ENCODE data around the gene INSR.

Gene INSR

GRCh38 chr19:7124782-7125181 is 169.4 kb downstream of the INSR start:
- Histone ChIP-seq H3K36me3 (ENCODE audit: insufficient read depth, low read length) (peaks cover 7% of the 10 kb centered on the region; the same call in 1 of the 2 replicates), H3K4me1 (ENCODE audit: insufficient read depth, low read length) (no peaks in the 10 kb centered on the region), H3K9me3 (ENCODE audit: control insufficient read depth, insufficient read depth, low read length) (peaks cover 8% of the 10 kb centered on the region; the same call in 1 of the 2 replicates), H3K9ac (ENCODE audit: low read depth, low read length) (no peak overlapping the region)

- Histone ChIP-seq H3K9me3 (ENCODE audit: control insufficient read depth, insufficient read depth, low read length) (peaks cover 8% of the 10 kb centered on the region; the same call in 1 of the 2 replicates), H3K9ac (ENCODE audit: low read depth, low read length) (no peak overlapping the region), H3K36me3 (ENCODE audit: insufficient read depth, low read length) (peaks cover 7% of the 10 kb centered on the region; the same call in 1 of the 2 replicates), H3K4me1 (ENCODE audit: insufficient read depth, low read length) (no peaks in the 10 kb centered on the region)
Measured at GRCh38 chr19:7122701-7123100, 171.5 kb downstream of the INSR start.

GRCh38 chr19:7120499-7120898 is 173.7 kb downstream of the INSR start:
- peaks cover 3% of the 10 kb centered on the region; the same call in 1 of the 2 replicates for H3K36me3 ChIP-seq (ENCODE audit: insufficient read depth, low read length)
- H3K4me1 ChIP-seq (ENCODE audit: insufficient read depth, low read length): no peaks in the 10 kb centered on the region
- peaks cover 3% of the 10 kb centered on the region; the same call in 1 of the 2 replicates for H3K9me3 ChIP-seq (ENCODE audit: control insufficient read depth, insufficient read depth, low read length)
- no peak overlapping the region for H3K9ac ChIP-seq (ENCODE audit: low read depth, low read length)

- H3K4me1 ChIP-seq (ENCODE audit: insufficient read depth, low read length): no peaks in the 10 kb centered on the region
- no peaks in the 10 kb centered on the region for H3K36me3 ChIP-seq (ENCODE audit: insufficient read depth, low read length)
- H3K9ac ChIP-seq (ENCODE audit: low read depth, low read length): no peak overlapping the region
- no peaks in the 10 kb centered on the region for H3K9me3 ChIP-seq (ENCODE audit: control insufficient read depth, insufficient read depth, low read length)
Measured at GRCh38 chr19:7119582-7119981, 174.6 kb downstream of the INSR start.

GRCh38 chr19:7117248-7117647 is 177.0 kb downstream of the INSR start:
- Histone ChIP-seq H3K9ac (ENCODE audit: low read depth, low read length) (no peak overlapping the region), H3K9me3 (ENCODE audit: control insufficient read depth, insufficient read depth, low read length) (no peaks in the 10 kb centered on the region), H3K36me3 (ENCODE audit: insufficient read depth, low read length) (no peaks in the 10 kb centered on the region), H3K4me1 (ENCODE audit: insufficient read depth, low read length) (no peaks in the 10 kb centered on the region)

GRCh38 chr19:7115721-7116120 is 178.5 kb downstream of the INSR start:
- no peak overlapping the region for H3K9ac ChIP-seq (ENCODE audit: low read depth, low read length)
- no peaks in the 10 kb centered on the region for H3K36me3 ChIP-seq (ENCODE audit: insufficient read depth, low read length)
- H3K4me1 ChIP-seq (ENCODE audit: insufficient read depth, low read length): no peaks in the 10 kb centered on the region
- H3K9me3 ChIP-seq (ENCODE audit: control insufficient read depth, insufficient read depth, low read length): no peaks in the 10 kb centered on the region

- Histone ChIP-seq H3K4me1 (ENCODE audit: insufficient read depth, low read length) (no peaks in the 10 kb centered on the region), H3K9ac (ENCODE audit: low read depth, low read length) (no peak overlapping the region), H3K36me3 (ENCODE audit: insufficient read depth, low read length) (no peaks in the 10 kb centered on the region), H3K9me3 (ENCODE audit: control insufficient read depth, insufficient read depth, low read length) (0 out of 2 replicates have a peak, but pooled peaks cover 4% of the 10 kb centered on the region)
Measured at GRCh38 chr19:7113233-7113632, 181.0 kb downstream of the INSR start.

GRCh38 chr19:7112675-7113074 is 181.5 kb downstream of the INSR start:
- Histone ChIP-seq H3K9me3 (ENCODE audit: control insufficient read depth, insufficient read depth, low read length) (0 out of 2 replicates have a peak, but pooled peaks cover 4% of the 10 kb centered on the region), H3K4me1 (ENCODE audit: insufficient read depth, low read length) (no peaks in the 10 kb centered on the region), H3K36me3 (ENCODE audit: insufficient read depth, low read length) (no peaks in the 10 kb centered on the region), H3K9ac (ENCODE audit: low read depth, low read length) (no peak overlapping the region)

- no peaks in the 10 kb centered on the region for H3K4me1 ChIP-seq (ENCODE audit: insufficient read depth, low read length)
- 0 out of 2 replicates have a peak, but pooled peaks cover 4% of the 10 kb centered on the region for H3K9me3 ChIP-seq (ENCODE audit: control insufficient read depth, insufficient read depth, low read length)
- no peak overlapping the region for H3K9ac ChIP-seq (ENCODE audit: low read depth, low read length)
- H3K36me3 ChIP-seq (ENCODE audit: insufficient read depth, low read length): no peaks in the 10 kb centered on the region
Measured at GRCh38 chr19:7109678-7110289, 184.4 kb downstream of the INSR start.

GRCh38 chr19:7106711-7107657 is 187.2 kb downstream of the INSR start:
- H3K9ac ChIP-seq (ENCODE audit: low read depth, low read length): no peak overlapping the region
- H3K36me3 ChIP-seq (ENCODE audit: insufficient read depth, low read length): no peaks in the 10 kb centered on the region
- H3K9me3 ChIP-seq (ENCODE audit: control insufficient read depth, insufficient read depth, low read length): 0 out of 2 replicates have a peak, but pooled peaks cover 4% of the 10 kb centered on the region
- no peaks in the 10 kb centered on the region for H3K4me1 ChIP-seq (ENCODE audit: insufficient read depth, low read length)

- Histone ChIP-seq H3K9me3 (ENCODE audit: control insufficient read depth, insufficient read depth, low read length) (0 out of 2 replicates have a peak, but pooled peaks cover 4% of the 10 kb centered on the region), H3K9ac (ENCODE audit: low read depth, low read length) (no peak overlapping the region), H3K4me1 (ENCODE audit: insufficient read depth, low read length) (no peaks in the 10 kb centered on the region), H3K36me3 (ENCODE audit: insufficient read depth, low read length) (no peaks in the 10 kb centered on the region)
Measured at GRCh38 chr19:7104747-7105447, 189.3 kb downstream of the INSR start.

- Histone ChIP-seq H3K36me3 (ENCODE audit: insufficient read depth, low read length) (no peaks in the 10 kb centered on the region), H3K9ac (ENCODE audit: low read depth, low read length) (no peak overlapping the region), H3K9me3 (ENCODE audit: control insufficient read depth, insufficient read depth, low read length) (peaks cover 4% of the 10 kb centered on the region; the same call in 1 of the 2 replicates), H3K4me1 (ENCODE audit: insufficient read depth, low read length) (no peaks in the 10 kb centered on the region)
Measured at GRCh38 chr19:7101498-7102253, 192.5 kb downstream of the INSR start.

GRCh38 chr19:7099597-7099921 is 194.7 kb downstream of the INSR start:
- H3K9me3 ChIP-seq (ENCODE audit: control insufficient read depth, insufficient read depth, low read length): peaks cover 4% of the 10 kb centered on the region; the same call in 1 of the 2 replicates
- peak overlapping the region; percentile 94; the same call in 1 of the 2 replicates for H3K9ac ChIP-seq (ENCODE audit: low read depth, low read length)
- H3K36me3 ChIP-seq (ENCODE audit: insufficient read depth, low read length): peaks cover 6% of the 10 kb centered on the region; the same call in 1 of the 2 replicates
- no peaks in the 10 kb centered on the region for H3K4me1 ChIP-seq (ENCODE audit: insufficient read depth, low read length)

Measured in ES-I3 (cell line).